HEK293 (cell line): Measurements from ENCODE around the gene BCL11B.

Experiments
- EGR2 ChIP-seq: fragments of 450-650 bp; formaldehyde crosslinking; IDR thresholded peaks from 2 replicates; pipeline ENCODE4 v1.5.1; 2016; ENCODE audit warnings: low read depth, missing biosample characterization, missing genetic modification characterization
- KLF1 ChIP-seq: fragments of 450-650 bp; formaldehyde crosslinking; IDR thresholded peaks from 2 replicates; pipeline ENCODE4 v1.5.1; 2016; ENCODE audit warnings: missing biosample characterization, missing genetic modification characterization
- KLF8 ChIP-seq: fragments of 450-650 bp; formaldehyde crosslinking; IDR thresholded peaks from 2 replicates; pipeline ENCODE4 v1.5.1; 2016; ENCODE audit warnings: missing biosample characterization, missing genetic modification characterization
- KLF9 ChIP-seq: fragments of 450-650 bp; formaldehyde crosslinking; IDR thresholded peaks from 2 replicates; pipeline ENCODE4 v1.5.1; 2016; ENCODE audit warnings: missing biosample characterization, missing genetic modification characterization, low read depth
- MYNN ChIP-seq: fragments of 450-650 bp; formaldehyde crosslinking; IDR thresholded peaks from 2 replicates; pipeline ENCODE4 v1.5.1; 2016; ENCODE audit warnings: missing biosample characterization, missing genetic modification characterization, borderline replicate concordance
- OSR2 ChIP-seq: fragments of 450-650 bp; formaldehyde crosslinking; IDR thresholded peaks from 2 replicates; pipeline ENCODE4 v1.5.1; 2016; ENCODE audit warnings: missing biosample characterization, missing genetic modification characterization
- SALL2 ChIP-seq: fragments of 450-650 bp; formaldehyde crosslinking; IDR thresholded peaks from 2 replicates; pipeline ENCODE4 v1.5.0; 2017; ENCODE audit warnings: missing biosample characterization, mild to moderate bottlenecking, missing genetic modification characterization, borderline replicate concordance
- TCF7L2 ChIP-seq: IDR thresholded peaks from 2 replicates; pipeline ENCODE4 v1.6.1; 2011; ENCODE audit warnings: low read depth, mild to moderate bottlenecking, inconsistent platforms, low read length, moderate library complexity, borderline replicate concordance
- YY1 ChIP-seq: fragments of 450-650 bp; formaldehyde crosslinking; IDR thresholded peaks from 2 replicates; pipeline ENCODE4 v1.5.1; 2018; ENCODE audit warnings: missing biosample characterization, missing genetic modification characterization
- ZFHX2 ChIP-seq: fragments of 450-650 bp; formaldehyde crosslinking; conservative IDR thresholded peaks from 2 replicates; pipeline ENCODE4 v1.5.1; 2016; ENCODE audit warnings: missing biosample characterization, missing genetic modification characterization
- ZNF169 ChIP-seq: fragments of 450-650 bp; formaldehyde crosslinking; IDR thresholded peaks from 2 replicates; pipeline ENCODE4 v1.5.1; 2016; ENCODE audit warnings: missing biosample characterization, missing genetic modification characterization
- ZNF2 ChIP-seq: fragments of 450-650 bp; formaldehyde crosslinking; IDR thresholded peaks from 2 replicates; pipeline ENCODE4 v1.5.1; 2016; ENCODE audit warnings: missing biosample characterization, missing genetic modification characterization
- ZNF274 ChIP-seq, 2 experiments: fragments of 200-500 bp in 1 of 2; fragments of 450-650 bp in 1 of 2; sonication (Bioruptor generic) in 1 of 2; formaldehyde crosslinking in 1 of 2; IDR thresholded peaks; 2 replicates each; pipeline versions ENCODE4 v1.5.1 to v1.6.1; 2014 to 2016; ENCODE audit warnings: borderline replicate concordance in 1 of 2, inconsistent platforms in 1 of 2, low read length in 1 of 2, missing biosample characterization in 1 of 2, missing genetic modification characterization in 1 of 2
- ZNF501 ChIP-seq: fragments of 450-650 bp; formaldehyde crosslinking; IDR thresholded peaks from 2 replicates; pipeline ENCODE4 v1.5.1; 2016; ENCODE audit warnings: missing biosample characterization, missing genetic modification characterization
- ZNF610 ChIP-seq: fragments of 450-650 bp; formaldehyde crosslinking; IDR thresholded peaks from 2 replicates; pipeline ENCODE4 v1.5.1; 2016; ENCODE audit warnings: missing biosample characterization, missing genetic modification characterization, borderline replicate concordance
- ZNF830 ChIP-seq: fragments of 450-650 bp; IDR thresholded peaks from 2 replicates; pipeline ENCODE4 v1.5.0; 2018; ENCODE audit warnings: missing biosample characterization, missing genetic modification characterization, low read depth, mild to moderate bottlenecking, moderate library complexity
- ZNF843 ChIP-seq: fragments of 450-650 bp; formaldehyde crosslinking; IDR thresholded peaks from 2 replicates; pipeline ENCODE4 v1.5.1; 2016; ENCODE audit warnings: missing biosample characterization, missing genetic modification characterization
- TF ChIP-seq, protein P1 (sequence below): fragments of 450-650 bp; IDR thresholded peaks from 2 replicates; pipeline ENCODE4 v1.5.1; 2018; ENCODE audit warnings: missing biosample characterization, mild to moderate bottlenecking, missing genetic modification characterization
- TF ChIP-seq, protein P2 (sequence below): fragments of 450-650 bp; formaldehyde crosslinking; IDR thresholded peaks from 2 replicates; pipeline ENCODE4 v1.5.1; 2016; ENCODE audit warnings: missing biosample characterization, missing genetic modification characterization
- TF ChIP-seq, protein P3 (sequence below): fragments of 450-650 bp; formaldehyde crosslinking; IDR thresholded peaks from 2 replicates; pipeline ENCODE4 v1.5.1; 2016; ENCODE audit warnings: missing biosample characterization, missing genetic modification characterization
- TF ChIP-seq, protein P4 (sequence below): fragments of 450-650 bp; formaldehyde crosslinking; IDR thresholded peaks from 2 replicates; pipeline ENCODE4 v1.5.1; 2016; ENCODE audit warnings: missing biosample characterization, missing genetic modification characterization
- TF ChIP-seq, protein P5 (sequence below): fragments of 450-650 bp; formaldehyde crosslinking; IDR thresholded peaks from 2 replicates; pipeline ENCODE4 v1.5.1; 2016; ENCODE audit warnings: missing biosample characterization, missing genetic modification characterization, borderline replicate concordance
- TF ChIP-seq, protein P6 (sequence below): fragments of 450-650 bp; formaldehyde crosslinking; IDR thresholded peaks from 2 replicates; pipeline ENCODE4 v1.5.1; 2016; ENCODE audit warnings: missing biosample characterization, missing genetic modification characterization
- TF ChIP-seq, protein P7 (sequence below): fragments of 450-650 bp; formaldehyde crosslinking; IDR thresholded peaks from 2 replicates; pipeline ENCODE4 v1.5.1; 2017; ENCODE audit warnings: missing biosample characterization, missing genetic modification characterization

The BCL11B gene

DNA sequence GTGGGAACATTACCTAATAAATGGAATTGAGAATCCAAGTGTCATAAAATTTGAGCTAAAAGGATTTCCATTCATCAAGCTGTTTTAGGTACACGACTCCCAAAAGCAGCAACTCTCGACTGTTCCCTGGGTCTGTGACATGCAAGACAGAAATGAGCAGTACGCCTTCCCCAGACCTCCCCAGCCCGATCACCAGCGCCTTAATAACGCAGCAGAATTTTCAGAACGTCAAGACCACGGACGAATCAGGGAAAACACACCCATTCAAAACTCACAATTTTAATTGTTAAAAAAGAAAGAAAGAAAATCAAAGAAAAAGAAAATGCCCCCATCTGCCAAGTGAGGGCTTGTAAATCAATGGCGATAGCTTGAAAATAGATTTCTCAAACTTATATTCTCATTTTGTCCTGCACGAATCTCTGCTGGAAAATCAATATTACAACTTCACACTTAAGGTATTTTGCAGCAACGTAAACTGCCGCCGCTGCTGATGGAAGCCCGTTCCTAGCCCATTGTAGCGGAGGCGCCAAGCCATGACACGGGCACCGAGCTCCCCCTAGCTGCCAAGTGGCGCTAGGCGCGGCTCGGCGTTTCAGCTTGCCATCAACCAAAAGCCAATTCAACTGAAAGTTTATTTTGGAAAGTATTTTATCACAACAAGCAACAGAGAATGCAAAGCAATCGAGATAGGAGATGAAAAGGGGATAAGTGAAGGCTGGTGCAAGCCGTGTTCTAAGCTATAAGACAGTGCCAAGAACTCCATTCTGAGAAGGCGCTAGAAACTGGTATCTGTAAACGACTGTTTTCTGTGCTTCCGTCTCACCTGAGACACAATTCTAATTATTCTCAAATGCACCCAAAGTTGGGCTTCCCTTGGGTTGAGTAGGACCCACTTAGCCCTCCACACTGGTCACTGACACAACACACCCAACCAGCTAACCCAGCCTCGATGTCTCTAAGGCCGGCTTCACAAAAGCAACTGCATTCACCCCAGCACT lies 5.5 kb downstream of the BCL11B start (continued):
- TF ChIP-seq, protein P1, sequence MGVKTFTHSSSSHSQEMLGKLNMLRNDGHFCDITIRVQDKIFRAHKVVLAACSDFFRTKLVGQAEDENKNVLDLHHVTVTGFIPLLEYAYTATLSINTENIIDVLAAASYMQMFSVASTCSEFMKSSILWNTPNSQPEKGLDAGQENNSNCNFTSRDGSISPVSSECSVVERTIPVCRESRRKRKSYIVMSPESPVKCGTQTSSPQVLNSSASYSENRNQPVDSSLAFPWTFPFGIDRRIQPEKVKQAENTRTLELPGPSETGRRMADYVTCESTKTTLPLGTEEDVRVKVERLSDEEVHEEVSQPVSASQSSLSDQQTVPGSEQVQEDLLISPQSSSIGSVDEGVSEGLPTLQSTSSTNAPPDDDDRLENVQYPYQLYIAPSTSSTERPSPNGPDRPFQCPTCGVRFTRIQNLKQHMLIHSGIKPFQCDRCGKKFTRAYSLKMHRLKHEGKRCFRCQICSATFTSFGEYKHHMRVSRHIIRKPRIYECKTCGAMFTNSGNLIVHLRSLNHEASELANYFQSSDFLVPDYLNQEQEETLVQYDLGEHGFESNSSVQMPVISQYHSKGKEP (tag by site-specific recombination), result no peak
- TF ChIP-seq, protein P2, sequence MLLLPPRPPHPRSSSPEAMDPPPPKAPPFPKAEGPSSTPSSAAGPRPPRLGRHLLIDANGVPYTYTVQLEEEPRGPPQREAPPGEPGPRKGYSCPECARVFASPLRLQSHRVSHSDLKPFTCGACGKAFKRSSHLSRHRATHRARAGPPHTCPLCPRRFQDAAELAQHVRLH (tag by site-specific recombination), result no peak
- TF ChIP-seq MYNN (tag by site-specific recombination), result no peak
- no peak for TF ChIP-seq SALL2 (tag by site-specific recombination)
- no peak for TF ChIP-seq ZNF843
- TF ChIP-seq YY1, result no peak
- TF ChIP-seq, protein P3, sequence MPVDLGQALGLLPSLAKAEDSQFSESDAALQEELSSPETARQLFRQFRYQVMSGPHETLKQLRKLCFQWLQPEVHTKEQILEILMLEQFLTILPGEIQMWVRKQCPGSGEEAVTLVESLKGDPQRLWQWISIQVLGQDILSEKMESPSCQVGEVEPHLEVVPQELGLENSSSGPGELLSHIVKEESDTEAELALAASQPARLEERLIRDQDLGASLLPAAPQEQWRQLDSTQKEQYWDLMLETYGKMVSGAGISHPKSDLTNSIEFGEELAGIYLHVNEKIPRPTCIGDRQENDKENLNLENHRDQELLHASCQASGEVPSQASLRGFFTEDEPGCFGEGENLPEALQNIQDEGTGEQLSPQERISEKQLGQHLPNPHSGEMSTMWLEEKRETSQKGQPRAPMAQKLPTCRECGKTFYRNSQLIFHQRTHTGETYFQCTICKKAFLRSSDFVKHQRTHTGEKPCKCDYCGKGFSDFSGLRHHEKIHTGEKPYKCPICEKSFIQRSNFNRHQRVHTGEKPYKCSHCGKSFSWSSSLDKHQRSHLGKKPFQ, result peak; percentile 96
- TF ChIP-seq ZNF274 (IDR thresholded peaks at IDR 0.05; ENCODE audit: low read length), result no peak
- no peak for TF ChIP-seq ZNF274 (tag by site-specific recombination; IDR thresholded peaks at IDR 0.05; ENCODE audit: borderline replicate concordance)
- TF ChIP-seq, protein P4, sequence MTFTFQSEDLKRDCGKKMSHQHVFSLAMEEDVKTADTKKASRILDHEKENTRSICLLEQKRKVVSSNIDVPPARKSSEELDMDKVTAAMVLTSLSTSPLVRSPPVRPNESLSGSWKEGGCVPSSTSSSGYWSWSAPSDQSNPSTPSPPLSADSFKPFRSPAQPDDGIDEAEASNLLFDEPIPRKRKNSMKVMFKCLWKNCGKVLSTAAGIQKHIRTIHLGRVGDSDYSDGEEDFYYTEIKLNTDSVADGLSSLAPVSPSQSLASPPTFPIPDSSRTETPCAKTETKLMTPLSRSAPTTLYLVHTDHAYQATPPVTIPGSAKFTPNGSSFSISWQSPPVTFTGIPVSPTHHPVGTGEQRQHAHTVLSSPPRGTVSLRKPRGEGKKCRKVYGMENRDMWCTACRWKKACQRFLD, result no peak
- no peak for TF ChIP-seq ZNF610 (tag by site-specific recombination)
- TF ChIP-seq, protein P5, sequence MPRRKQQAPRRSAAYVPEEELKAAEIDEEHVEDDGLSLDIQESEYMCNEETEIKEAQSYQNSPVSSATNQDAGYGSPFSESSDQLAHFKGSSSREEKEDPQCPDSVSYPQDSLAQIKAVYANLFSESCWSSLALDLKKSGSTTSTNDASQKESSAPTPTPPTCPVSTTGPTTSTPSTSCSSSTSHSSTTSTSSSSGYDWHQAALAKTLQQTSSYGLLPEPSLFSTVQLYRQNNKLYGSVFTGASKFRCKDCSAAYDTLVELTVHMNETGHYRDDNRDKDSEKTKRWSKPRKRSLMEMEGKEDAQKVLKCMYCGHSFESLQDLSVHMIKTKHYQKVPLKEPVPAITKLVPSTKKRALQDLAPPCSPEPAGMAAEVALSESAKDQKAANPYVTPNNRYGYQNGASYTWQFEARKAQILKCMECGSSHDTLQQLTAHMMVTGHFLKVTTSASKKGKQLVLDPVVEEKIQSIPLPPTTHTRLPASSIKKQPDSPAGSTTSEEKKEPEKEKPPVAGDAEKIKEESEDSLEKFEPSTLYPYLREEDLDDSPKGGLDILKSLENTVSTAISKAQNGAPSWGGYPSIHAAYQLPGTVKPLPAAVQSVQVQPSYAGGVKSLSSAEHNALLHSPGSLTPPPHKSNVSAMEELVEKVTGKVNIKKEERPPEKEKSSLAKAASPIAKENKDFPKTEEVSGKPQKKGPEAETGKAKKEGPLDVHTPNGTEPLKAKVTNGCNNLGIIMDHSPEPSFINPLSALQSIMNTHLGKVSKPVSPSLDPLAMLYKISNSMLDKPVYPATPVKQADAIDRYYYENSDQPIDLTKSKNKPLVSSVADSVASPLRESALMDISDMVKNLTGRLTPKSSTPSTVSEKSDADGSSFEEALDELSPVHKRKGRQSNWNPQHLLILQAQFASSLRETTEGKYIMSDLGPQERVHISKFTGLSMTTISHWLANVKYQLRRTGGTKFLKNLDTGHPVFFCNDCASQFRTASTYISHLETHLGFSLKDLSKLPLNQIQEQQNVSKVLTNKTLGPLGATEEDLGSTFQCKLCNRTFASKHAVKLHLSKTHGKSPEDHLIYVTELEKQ (tag by site-specific recombination), result no peak
- TF ChIP-seq, protein P6, sequence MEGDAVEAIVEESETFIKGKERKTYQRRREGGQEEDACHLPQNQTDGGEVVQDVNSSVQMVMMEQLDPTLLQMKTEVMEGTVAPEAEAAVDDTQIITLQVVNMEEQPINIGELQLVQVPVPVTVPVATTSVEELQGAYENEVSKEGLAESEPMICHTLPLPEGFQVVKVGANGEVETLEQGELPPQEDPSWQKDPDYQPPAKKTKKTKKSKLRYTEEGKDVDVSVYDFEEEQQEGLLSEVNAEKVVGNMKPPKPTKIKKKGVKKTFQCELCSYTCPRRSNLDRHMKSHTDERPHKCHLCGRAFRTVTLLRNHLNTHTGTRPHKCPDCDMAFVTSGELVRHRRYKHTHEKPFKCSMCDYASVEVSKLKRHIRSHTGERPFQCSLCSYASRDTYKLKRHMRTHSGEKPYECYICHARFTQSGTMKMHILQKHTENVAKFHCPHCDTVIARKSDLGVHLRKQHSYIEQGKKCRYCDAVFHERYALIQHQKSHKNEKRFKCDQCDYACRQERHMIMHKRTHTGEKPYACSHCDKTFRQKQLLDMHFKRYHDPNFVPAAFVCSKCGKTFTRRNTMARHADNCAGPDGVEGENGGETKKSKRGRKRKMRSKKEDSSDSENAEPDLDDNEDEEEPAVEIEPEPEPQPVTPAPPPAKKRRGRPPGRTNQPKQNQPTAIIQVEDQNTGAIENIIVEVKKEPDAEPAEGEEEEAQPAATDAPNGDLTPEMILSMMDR (tag by site-specific recombination), result peak; percentile 91
- TF ChIP-seq KLF1 (tag by site-specific recombination), result no peak
- TF ChIP-seq KLF8 (tag by site-specific recombination), result peak; percentile 20; the same call in 1 of the 2 replicates
- TF ChIP-seq TCF7L2, result no peak
- no peak for TF ChIP-seq ZNF830
- TF ChIP-seq ZNF501 (tag by site-specific recombination), result peak; percentile 72
- 0 out of 2 replicates have a peak, but pooled peaks have one; percentile 32 for TF ChIP-seq ZNF2
- TF ChIP-seq OSR2 (tag by site-specific recombination), result no peak
- TF ChIP-seq ZFHX2 (tag by site-specific recombination), result no peak
- TF ChIP-seq KLF9, result no peak
- TF ChIP-seq EGR2 (tag by site-specific recombination), result no peak
- no peak for TF ChIP-seq ZNF169 (tag by site-specific recombination)
- TF ChIP-seq, protein P7, sequence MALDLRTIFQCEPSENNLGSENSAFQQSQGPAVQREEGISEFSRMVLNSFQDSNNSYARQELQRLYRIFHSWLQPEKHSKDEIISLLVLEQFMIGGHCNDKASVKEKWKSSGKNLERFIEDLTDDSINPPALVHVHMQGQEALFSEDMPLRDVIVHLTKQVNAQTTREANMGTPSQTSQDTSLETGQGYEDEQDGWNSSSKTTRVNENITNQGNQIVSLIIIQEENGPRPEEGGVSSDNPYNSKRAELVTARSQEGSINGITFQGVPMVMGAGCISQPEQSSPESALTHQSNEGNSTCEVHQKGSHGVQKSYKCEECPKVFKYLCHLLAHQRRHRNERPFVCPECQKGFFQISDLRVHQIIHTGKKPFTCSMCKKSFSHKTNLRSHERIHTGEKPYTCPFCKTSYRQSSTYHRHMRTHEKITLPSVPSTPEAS, result 0 out of 2 replicates have a peak, but pooled peaks have one; percentile 27
